GM12873 (cell line): ENCODE results near the gene CLIC4.

Experiments
- TF ChIP-seq, protein P1 (sequence below): IDR thresholded peaks from 2 replicates; pipeline ENCODE4 v1.5.1; 2012; ENCODE audit warnings: low read depth, mild to moderate bottlenecking, moderate library complexity, low read length, control low read depth; ENCODE audit not compliant: insufficient read depth; ENCODE audit errors: missing control alignments

CLIC4 gene

GRCh38 chr1:24705260-24706073 is 39.8 kb upstream of the CLIC4 start:
- TF ChIP-seq, protein P1, sequence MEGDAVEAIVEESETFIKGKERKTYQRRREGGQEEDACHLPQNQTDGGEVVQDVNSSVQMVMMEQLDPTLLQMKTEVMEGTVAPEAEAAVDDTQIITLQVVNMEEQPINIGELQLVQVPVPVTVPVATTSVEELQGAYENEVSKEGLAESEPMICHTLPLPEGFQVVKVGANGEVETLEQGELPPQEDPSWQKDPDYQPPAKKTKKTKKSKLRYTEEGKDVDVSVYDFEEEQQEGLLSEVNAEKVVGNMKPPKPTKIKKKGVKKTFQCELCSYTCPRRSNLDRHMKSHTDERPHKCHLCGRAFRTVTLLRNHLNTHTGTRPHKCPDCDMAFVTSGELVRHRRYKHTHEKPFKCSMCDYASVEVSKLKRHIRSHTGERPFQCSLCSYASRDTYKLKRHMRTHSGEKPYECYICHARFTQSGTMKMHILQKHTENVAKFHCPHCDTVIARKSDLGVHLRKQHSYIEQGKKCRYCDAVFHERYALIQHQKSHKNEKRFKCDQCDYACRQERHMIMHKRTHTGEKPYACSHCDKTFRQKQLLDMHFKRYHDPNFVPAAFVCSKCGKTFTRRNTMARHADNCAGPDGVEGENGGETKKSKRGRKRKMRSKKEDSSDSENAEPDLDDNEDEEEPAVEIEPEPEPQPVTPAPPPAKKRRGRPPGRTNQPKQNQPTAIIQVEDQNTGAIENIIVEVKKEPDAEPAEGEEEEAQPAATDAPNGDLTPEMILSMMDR, result no peak

GRCh38 chr1:24707687-24708086 is 37.6 kb upstream of the CLIC4 start:
- TF ChIP-seq, protein P1, result no peak

DNA sequence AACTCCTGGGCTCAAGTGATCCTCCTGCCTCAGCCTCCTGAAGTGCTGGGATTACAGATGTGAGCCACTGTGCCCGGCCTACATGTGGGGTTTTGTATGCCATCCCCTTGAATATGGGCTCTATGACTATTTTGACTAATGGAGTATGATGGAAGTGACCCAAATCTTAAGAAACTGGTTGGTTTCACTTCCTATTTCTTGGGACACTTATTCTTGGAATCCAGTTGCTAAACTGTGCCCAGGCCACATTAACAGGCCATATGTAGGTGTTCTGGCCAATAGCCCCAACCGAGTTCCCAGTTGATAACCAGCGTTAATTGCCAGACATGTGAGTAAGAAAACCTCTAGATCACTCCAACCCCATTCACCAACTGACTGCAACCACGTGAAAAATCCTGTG is 36.3 kb upstream of the CLIC4 start:
- TF ChIP-seq, protein P1, result no peak

GRCh38 chr1:24709791-24710441 is 35.3 kb upstream of the CLIC4 start:
- TF ChIP-seq, protein P1, result no peak

DNA sequence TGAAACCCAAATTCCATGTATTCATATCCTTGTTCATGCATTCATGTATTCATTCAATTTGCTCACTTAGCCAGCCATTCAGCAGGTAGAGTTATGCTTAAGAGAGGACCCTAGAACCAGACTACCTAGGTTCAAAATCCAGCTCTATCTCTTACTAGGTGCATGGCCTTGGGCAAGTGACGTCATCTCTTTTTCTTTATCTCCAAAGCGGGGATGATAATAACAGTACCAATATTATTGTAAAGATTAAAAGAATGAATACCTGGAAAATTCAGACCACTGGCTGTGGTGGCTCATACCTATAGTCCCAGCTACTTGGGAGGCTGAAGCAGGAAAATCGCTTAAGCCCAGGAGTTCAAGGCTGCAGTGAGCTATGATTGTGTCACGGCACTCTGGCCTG is 33.9 kb upstream of the CLIC4 start:
- TF ChIP-seq, protein P1, result no peak

DNA sequence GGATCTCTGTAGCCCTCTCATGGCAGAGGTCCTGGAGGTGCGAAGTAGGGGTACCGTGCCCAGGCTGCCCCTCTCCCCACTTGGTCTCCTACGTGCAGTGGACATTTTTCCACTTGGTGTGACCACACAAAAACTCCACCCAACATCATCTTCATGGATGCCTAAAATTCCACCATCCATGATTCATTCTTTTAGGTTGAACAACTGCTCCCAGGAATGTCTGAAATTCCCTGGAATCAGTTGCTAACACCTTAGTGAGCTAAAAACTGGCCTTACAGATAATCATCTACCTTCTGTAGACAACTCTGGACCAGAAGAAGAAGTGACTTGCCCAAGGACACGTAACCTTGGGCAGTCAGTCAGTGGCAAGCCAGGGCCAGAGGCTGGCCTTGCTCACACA is 32.1 kb upstream of the CLIC4 start:
- TF ChIP-seq, protein P1, result no peak

DNA sequence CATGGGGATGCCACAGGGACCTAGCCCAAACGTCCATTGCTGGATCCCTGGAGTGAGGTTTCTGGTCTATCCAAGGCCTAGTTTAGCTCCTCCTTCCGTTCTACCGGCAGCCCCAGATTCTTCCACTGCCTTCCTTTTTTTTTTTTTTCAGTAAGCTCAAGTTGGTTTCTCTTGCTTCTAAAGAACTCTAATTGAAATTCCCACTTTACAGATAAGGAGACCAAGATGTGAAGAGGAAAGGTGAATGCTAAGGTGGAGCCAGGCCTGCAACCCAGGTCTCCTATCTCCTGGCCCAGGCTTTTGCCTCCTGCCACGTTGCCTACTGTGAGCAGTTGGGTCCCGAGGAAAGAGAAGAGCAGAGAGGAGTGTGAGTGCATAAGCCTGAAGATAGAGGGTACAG is 31.5 kb upstream of the CLIC4 start:
- TF ChIP-seq, protein P1, result no peak
